Stimulated activated CD8-positive, alpha-beta memory T cell treated with anti-CD3 and anti-CD28 coated beads, Interleukin-4, amount 100 ng/mL, for 1 hour (primary cell): Measurements from ENCODE around the gene LARP1.
"Not testable (repeated sequence)": the region's sequence is repeated elsewhere in the genome, so short reads cannot be mapped to it uniquely, and the experiment has no call there.

ENCODE experiments used
- DNase-seq, 2 donors: peaks; one replicate each; pipeline ENCODE4 v3.0.0-alpha.2; 2020; ENCODE audit warnings: low read depth in 2 of 2, low spot score in 1 of 2

Gene LARP1

DNA sequence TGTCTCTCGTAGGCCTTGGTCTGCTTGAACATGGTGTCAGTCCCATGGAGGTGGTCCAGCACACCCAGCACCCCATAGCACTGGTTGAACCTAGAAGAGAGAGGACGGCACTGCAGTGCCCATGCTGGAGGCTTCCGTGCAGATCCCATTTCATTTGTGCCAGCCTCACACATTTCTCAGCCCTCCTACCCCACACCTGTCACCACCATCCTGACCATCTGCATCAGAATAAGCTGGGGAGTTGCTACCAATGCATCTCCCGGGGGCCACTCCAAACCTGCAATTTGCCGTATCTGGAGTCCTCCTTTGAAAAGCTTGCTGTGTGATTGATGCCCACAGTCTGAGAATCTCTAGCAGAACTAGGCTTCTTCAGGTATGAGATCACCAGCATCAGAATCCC is 65.2 kb downstream of the LARP1 start:
- DNase-seq, result no peak

DNA sequence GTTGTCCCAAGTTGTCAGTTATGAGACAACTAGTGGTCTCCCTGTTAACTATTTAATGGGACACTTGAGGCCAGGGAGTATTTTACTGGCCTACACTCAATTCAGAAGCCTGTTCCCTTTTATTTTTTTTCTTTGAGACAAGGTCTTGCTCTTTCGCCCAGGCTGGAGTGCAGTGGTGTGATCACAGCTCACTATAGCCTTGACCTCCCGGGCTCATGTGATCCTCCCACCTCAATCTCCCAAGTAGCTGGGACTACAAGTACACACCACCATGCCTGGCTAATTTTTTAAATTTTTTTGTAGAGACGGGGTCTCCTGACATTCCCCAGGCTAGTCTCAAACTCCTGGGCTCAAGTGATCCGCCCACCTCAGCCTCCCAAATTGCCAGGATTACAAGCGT is 67.7 kb downstream of the LARP1 start:
- DNase-seq, result not testable (repeated sequence)

DNA sequence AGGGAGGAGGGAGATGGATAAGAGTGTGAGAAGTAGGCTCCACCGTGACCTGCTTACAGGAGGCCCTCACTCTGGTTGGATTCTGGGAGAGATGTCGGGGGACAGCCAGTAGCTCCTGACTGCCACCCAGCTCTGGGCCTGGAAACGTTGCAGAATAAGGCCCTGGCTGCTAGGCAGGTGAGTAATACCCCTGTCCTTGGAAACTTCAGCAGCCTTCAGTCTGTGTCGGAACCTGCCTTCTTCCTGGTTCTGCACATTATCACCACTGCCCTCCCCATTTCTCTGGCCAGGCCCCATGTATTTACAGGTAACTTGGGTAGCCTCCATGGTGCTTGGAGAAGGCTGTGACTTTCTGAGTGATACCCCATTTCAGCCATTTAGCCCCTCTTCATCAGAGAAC is 68.4 kb downstream of the LARP1 start:
- no peak for DNase-seq

DNA sequence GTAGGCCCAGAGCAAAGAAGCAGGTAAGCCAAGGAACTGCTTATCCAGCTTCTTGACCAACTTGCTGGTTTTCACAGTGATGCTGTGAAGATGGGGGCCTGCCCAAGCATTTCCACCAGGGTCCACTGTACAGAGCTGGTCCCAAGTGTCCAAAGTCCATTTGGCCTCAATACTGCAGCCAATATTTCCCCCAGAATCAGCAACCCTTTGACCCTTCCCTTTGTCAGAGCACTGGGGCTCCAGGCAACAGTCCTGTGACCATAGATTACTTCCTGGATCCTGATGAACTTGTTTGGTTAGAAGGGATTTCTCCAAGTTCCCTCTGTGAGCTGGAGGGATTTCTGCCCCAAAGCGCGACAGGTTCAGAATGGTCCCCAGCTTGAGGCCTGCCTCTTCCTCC is 68.9 kb downstream of the LARP1 start:
- no peak for DNase-seq

DNA sequence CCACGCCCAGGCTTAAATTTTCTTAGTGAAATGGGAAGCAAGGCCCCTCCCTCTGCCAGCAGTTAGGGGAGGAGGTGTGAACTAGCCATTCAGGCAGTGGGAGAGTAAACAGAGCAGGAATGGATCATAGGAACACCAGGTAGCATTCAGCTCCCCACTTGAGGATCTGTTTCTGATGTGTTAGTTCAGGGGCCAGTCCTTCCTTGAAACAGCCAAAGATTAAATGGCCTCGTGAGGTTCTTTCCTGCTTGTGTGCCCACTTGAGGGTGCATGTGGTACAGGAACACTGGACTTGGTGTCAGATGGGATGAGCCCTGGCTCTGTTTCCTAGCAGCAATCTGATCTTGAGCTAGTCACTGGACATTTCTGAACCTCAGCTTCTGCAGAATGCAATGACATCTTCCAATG is 74.0 kb downstream of the LARP1 start:
- DNase-seq, result no peak

DNA sequence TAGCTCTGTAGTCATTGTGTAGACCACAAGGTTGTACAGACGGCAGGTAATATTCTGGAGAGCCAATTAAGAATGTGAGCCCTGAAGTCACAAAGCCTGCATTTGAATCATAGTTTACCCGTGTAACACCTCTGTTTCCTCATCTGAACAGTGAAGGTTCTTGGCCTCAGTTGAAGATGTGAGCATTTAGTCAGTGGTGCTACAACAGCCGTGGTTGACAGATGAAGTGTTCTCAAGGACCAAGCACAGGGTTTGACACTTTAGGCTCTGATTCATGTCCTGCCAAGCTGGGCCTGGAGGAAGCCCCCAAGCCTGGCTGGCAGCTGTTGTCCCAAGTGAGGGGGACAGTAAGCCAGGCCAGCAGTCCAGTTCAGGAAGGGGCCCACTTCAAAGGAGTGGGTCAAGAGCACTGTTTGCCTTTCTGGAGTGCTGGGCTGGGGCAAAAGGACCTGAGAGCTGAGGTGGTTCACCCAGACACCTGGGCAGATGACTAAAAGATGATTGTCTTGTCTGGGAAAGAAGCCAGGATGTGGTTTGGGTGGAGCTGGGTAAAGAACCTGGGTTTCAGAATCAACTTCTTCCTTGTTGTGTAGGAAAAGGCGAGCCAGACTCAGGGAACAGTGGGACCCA is 74.5 kb downstream of the LARP1 start:
- peak in 1 of 2 donors; percentile 1 for DNase-seq

DNA sequence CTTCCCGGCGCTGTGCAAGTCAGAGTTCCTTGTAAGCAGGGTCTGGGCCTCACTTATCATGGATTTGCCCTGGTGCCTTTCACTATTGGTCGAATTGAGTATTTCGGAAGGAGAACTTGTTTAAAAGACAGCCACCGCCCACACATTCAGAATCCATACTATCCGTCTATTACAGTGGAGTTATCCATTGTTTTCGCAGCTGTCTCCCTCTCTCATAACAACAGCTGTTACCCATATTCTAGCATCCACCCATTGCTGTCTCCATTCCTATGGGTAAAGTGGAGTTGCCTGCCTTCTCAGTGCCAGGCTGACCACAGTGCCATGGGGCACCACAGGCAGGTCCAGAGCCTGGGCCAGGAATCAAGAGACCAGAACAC is 75.0 kb downstream of the LARP1 start:
- DNase-seq, result no peak

DNA sequence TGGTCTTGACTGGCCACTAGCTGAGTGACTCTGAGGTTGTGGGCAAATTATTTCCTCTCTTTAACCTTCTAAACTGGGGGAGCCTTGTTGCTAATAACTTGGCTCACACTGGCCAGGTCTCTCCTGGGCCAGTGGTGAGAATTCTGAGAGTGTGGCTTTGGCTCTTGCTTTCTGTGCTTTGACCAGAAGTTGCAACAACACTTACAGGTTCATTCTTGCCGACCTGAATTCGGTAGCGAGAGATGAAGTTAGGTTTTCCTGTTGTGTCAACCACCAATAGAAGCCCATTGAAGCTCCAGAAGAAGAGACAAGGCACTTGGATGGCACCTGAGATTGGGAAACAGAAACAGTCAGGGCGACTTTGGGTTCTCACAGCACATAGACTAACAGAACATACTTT is 75.4 kb downstream of the LARP1 start:
- no peak for DNase-seq

DNA sequence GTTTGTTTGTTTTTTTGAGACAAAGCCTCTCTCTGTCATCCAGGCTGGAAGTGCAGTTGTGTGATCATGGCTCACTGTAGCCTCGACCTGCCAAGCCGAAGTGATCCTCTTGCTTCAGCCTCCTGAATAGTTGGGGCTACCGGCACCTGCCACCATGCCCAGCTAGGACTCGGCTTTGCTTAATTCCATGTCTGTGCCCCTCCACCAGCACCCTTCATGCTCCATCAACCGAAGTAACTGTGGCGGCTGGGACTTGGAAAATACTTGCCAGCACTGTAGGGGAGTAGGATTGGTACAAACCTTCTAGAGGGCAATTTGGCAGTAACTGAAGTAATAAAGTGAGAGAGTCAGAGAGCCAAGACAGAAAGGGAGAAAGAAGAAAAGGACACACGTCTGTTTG is 76.3 kb downstream of the LARP1 start:
- DNase-seq, result no peak

DNA sequence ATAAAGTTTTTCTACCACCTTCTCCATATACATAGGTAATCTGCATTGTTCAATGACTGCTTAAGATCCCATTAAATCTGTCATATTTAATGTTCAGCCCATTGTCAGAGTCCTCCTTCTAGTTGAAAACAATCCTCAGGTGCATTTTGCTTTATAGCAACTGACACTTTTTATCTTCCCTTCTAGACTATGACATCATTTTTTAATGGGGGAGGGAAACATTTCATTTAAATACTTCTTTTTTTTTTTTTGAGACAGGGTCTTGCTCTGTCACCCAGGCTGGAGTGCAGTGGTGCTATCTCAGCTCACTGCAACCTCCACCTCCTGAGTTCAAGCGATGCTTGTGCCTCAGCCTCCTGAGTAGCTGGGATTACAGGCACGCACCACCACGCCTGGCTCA is 77.6 kb downstream of the LARP1 start:
- DNase-seq, result not testable (repeated sequence)

DNA sequence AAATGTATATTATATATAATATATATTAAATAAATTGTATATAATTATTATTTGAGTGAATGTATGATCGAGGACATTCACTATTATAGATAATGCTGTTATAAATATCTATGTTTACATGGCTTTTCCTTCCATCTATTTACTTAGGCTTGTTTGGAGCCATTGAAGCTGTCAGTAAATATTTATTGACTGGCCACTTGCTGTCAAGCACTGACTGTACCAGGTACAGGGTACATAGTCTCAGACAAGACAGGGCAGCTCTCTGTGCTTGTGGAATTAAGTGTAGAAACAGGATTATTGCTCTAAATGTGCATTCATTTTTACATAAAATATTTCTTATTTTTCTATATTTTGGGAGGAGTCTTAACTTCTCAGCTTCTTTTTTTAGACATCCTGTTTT is 78.9 kb downstream of the LARP1 start:
- DNase-seq, result no peak

DNA sequence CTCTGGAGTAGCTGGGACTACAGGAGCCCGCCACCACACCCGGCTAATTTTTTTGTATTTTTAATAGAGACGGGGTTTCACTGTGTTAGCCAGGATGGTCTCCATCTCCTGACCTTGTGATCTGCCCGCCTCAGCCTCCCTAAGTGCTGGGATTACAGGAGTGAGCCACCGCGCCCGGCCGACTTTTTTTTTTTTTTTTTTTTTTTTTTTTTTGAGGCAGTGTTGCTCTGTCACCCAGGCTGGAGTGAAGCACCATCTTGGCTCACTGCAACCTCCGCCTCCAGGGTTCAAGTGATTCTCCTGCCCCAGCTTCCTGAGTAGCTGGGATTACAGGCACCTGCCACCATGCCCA is 80.5 kb downstream of the LARP1 start:
- not testable (repeated sequence) for DNase-seq

DNA sequence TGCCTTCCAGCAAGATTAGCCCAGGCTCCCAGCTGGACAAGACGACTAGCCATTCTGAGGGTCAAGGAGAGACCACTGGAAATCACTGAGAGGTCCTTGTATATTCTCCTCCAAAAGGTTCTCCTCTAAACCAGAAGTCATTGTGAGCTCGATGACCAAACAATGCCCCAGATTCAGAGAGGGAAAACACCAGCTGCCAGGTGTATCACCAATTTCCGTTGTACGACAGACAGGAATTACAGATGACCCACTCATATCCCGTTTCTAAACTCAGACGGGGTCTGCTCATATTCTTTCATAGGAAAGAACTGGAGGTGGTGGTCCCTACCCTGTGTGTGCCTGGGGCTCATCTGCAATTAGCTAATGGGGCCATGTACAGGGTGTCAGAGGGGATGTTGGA is 81.0 kb downstream of the LARP1 start:
- no peak for DNase-seq

DNA sequence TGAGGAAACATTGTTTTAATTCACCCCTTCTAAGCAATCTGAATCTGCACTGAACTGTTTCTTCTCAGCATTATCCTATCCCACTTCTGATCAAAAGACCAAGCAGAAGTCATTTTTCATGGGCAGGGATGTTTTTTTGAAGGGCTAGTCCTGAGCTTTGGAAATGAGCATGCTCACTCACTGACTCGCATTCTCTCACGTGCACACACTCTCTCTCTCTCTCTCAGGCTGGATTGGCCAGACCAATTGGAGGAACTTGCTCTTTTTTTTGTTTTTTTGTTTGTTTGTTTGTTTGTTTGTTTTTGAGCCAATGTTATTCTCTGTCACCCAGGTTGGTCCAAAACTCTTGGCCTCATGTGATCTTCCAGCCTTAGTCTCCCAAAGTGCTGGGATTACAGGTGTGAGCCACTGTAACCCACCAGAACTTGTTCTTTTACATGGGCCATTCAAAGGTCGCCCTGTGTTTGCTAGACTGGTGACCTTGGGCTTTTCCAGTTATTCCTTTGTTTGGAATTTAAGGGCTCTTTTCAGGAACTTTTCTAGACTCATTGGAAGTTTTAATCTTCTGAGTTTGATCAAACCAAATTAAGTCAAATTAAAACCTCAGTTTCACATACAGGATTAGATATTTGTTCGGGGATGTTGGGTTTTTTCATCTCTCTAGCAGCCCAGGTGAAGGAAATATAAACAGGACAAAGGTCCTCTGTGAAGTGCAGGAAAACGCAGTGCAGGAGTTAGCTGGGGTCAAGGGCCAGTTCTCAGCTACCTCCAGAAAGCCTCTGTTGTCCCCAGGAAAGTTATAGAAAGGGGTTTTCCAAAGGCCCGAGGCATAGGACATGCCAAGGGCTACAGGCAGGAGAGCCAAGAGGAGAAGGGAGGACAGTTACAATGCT is 82.1 kb downstream of the LARP1 start:
- no peak for DNase-seq

DNA sequence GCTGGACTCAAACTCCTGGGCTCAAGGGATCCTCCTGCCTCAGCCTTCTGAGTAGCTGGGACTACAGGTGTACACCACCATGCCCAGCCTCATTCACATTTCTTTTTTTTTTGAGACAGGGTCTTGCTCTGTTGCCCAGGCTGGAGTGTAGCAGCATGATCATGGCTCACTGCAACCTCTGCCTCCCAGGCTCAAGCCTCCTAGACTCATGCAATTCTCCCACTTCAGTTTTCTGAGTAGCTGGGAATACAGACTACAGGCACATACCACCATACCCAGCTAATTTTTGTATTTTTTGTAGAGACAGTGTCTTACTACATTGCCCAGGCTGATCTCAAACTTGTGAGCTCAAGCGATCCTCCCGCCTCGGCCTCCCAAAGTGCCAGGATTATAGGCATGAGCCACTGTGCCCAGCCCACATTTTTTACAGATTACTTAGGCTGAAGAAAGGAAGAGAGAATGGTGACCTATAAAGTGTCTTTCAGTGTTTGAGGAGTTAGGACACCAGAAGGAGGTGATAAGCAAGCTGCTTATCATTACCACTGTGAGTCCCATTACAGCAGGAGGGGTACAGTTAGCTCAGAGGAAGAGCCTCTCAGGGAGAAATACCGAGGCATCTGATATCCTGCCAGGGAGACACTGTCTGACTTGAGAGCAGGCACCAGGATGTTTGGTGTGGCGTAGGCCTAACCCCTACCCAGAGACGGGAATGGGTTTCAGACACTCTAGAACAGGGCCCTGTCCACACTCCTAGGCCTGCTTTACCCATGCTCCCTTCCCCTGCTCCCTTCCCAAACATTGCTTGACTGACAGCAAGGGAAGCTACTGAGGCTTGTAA is 85.5 kb downstream of the LARP1 start:
- no peak for DNase-seq

DNA sequence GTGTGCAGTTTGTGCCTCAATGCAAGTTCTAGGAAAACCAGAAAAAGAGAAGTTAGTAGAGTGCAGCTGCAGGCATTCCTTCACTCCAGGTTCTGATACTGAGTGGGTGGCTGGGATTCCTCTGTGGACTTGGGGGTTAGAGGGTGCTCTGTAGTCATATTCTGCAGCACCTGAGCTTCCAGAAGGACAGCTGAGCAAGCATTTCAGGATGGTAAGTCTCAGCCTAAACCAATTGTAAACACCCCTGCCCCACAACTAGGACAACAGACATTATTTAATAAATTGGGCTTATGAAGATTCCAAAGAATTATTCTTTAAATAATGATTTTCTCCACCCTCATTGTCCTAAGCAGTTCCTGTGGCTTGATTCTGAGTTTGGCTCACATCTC is 86.1 kb downstream of the LARP1 start:
- DNase-seq, result no peak

DNA sequence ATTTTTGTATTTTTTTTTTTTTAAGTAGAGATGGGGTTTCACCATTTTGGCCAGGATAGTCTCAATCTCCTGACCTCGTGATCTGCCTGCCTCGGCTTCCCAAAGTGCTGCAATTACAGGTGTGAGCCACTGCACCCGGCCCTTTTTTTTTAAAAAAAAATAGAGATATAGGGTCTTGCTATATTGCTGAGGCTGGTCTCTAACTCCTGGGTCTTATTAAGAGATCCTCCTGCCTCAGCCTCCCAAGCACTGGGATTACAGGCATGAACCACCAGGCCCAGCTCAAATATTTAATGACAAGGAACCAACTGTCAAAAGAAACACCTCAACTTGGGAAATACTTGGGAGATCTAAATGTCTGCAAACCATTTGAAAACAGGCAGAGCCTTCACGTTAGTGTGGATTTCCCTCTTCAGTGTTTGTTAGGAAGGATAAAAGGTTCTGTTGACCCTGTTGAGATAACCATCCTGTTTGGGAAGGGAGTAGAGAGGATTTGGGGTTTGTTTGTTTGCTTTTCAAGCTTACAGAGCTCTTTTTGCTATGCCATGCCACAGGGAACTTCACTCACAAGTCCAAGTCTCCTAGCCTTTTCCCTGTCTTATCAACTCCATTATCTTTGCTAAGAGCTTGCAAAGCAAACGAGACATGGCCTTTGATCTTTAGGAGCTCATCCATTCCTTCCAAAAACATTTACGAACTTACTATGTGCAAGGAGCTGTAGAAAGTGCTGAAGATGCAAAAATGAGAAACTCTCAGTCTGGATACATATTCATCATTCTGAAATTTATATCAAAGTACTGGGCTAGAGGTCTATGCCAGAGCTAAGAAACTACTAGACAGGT is 87.7 kb downstream of the LARP1 start:
- DNase-seq, result no peak

DNA sequence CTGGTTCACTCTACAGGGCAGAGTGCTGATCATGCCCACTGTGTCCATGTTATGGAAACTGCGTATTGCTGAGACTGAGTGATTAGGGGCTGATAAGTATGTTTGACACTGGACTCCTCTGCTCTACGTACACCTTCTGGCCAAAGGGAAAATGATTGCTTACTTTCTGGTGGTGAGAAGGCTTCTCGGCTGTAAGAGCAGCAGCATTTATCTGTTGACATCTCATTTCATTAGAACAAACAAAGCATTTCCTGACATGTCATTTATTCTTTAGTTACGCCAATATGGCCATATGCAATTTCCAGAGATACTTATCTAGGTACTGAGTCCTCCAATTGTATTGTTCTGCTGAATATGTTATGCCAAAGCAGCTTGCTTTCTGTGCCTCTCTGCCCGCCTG is 89.6 kb downstream of the LARP1 start:
- DNase-seq, result no peak

DNA sequence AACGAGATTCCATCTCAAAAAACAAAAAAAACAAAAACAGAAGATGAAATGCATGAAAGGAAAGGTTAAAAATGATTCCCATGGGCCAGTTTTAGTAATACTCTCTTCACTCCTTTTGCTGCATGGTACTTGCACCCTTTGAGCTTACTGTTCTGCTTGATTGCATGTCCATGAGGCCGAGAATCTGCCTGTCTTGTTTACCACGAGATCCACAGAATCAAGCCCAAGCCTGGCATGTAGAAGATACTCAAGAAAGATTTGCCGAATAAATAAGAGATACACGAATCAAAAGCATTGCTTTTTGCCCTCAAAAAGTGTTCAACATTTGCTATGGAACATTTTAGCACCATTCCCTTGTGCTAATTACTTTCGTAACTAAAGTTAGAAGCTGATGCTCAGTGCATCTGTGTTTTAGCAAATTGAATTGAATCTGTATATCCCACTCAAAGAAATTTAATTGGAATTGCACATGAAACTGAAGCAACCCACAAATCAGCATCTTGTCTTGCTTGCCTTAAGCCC is 94.1 kb downstream of the LARP1 start:
- no peak for DNase-seq

DNA sequence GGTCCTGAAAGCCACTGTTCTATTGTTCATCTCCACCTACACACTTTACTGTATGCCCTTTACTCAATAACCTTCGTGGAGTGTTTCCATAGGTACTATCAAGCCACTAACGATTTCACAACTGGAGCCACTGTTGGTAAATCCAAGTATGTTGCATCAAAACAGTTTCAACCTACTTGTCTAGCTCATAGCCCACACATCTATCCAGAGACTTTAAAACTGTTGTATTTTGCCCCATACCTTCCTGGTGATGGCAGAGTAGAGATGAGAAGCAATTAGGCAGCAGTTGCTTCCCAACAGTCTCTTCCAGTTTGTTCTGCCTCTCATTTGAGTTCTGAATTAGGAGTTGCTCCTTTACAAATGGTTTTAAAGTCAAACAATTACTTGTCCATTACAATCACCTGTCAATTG is 94.6 kb downstream of the LARP1 start:
- no peak for DNase-seq
